Measurements from ENCODE around the gene KRT82.

KRT82 gene

GRCh38 chr12:52404951-52405350 lies 1.2 kb downstream of the KRT82 start:
- DNase-seq = no peak

GRCh38 chr12:52403561-52403960 lies 2.6 kb downstream of the KRT82 start:
- DNase-seq = no peak

GRCh38 chr12:52402873-52403540 lies 3.1 kb downstream of the KRT82 start:
- no peak for DNase-seq

- DNase-seq = no peak
Observed at GRCh38 chr12:52402377-52402776, 3.8 kb downstream of the KRT82 start.

- DNase-seq = no peak
Observed at GRCh38 chr12:52401926-52402325, 4.2 kb downstream of the KRT82 start.

- no peak for DNase-seq
Observed at GRCh38 chr12:52401526-52401925, 4.6 kb downstream of the KRT82 start.

- no peak for DNase-seq
Observed at GRCh38 chr12:52400906-52401305, 5.2 kb downstream of the KRT82 start.

- no peak for DNase-seq
Observed at GRCh38 chr12:52399756-52400155, 6.4 kb downstream of the KRT82 start.

- DNase-seq = no peak
Observed at GRCh38 chr12:52398176-52398575, 8.0 kb downstream of the KRT82 start.

GRCh38 chr12:52396656-52397055 lies 9.5 kb downstream of the KRT82 start:
- no peak for DNase-seq

- no peak for DNase-seq
Observed at GRCh38 chr12:52395761-52396434, 10.2 kb downstream of the KRT82 start.

GRCh38 chr12:52394836-52395405 lies 11.2 kb downstream of the KRT82 start:
- DNase-seq = no peak

- DNase-seq = no peak
Observed at GRCh38 chr12:52392465-52393007, 13.6 kb downstream of the KRT82 start.

GRCh38 chr12:52391618-52392002 lies 14.5 kb downstream of the KRT82 start:
- no peak for DNase-seq

GRCh38 chr12:52390739-52391617 lies 15.2 kb downstream of the KRT82 start:
- DNase-seq = no peak

- DNase-seq = no peak
Observed at GRCh38 chr12:52389313-52390207, 16.6 kb downstream of the KRT82 start.

- no peak for DNase-seq
Observed at GRCh38 chr12:52387859-52388258, 18.3 kb downstream of the KRT82 start.

GRCh38 chr12:52385226-52385702 lies 20.9 kb downstream of the KRT82 start, which contains the start of gene KRT84:
KRT84 (minus strand) TSS chr12:52385652; CDS start chr12:52385585, 67 bp downstream.
- DNase-seq = no peak

GRCh38 chr12:52383331-52383730 lies 22.8 kb downstream of the KRT82 start:
- no peak for DNase-seq

GRCh38 chr12:52382854-52383253 lies 23.3 kb downstream of the KRT82 start:
- no peak for DNase-seq

GRCh38 chr12:52381206-52381605 lies 24.9 kb downstream of the KRT82 start:
- no peak for DNase-seq

- no peak for DNase-seq
Observed at GRCh38 chr12:52380271-52380694, 25.9 kb downstream of the KRT82 start.
